ENCODE results near the gene RILPL1.
A peak's percentile ranks its signal among the peaks of the same experiment; 100 is the strongest.

GRCh38 chr12:123533672-123534643 lies at the start of gene RILPL1:
- TF ChIP-seq CTCF (IDR thresholded peaks at IDR 0.05): peak in 3 of 7 experiments; percentile 13 to 47 (median 27)
- no peak for TF ChIP-seq POLR2A (IDR thresholded peaks at IDR 0.05)
- TF ChIP-seq POLR2AphosphoS5 (IDR thresholded peaks at IDR 0.05): no peak
- no peak for TF ChIP-seq EP300 (IDR thresholded peaks at IDR 0.05)
